Jurkat, Clone E6-1 (cell line): ENCODE data around the gene TMEM117.

Source experiments
- DNase-seq: peaks from one replicate; pipeline ENCODE4 v3.0.0-alpha.2; 2011; ENCODE audit warnings: low read depth, low spot score
- H3K4me3 ChIP-seq: 2 replicates; pipeline ENCODE4 v1.5.1; 2011; ENCODE audit warnings: mild to moderate bottlenecking, low read length, control low read depth, moderate library complexity

The TMEM117 gene

GRCh38 chr12:43930032-43930431 lies 94.2 kb downstream of the TMEM117 start:
- no peak for DNase-seq
- no peak overlapping the region for H3K4me3 ChIP-seq

GRCh38 chr12:43931187-43931586 lies 95.3 kb downstream of the TMEM117 start:
- DNase-seq = no peak
- H3K4me3 ChIP-seq = no peak overlapping the region

- no peak for DNase-seq
- H3K4me3 ChIP-seq = no peak overlapping the region
Observed at GRCh38 chr12:43935581-43935980, 99.7 kb downstream of the TMEM117 start.

- H3K4me3 ChIP-seq = no peak overlapping the region
- DNase-seq = no peak
Observed at GRCh38 chr12:43937947-43938346, 102.1 kb downstream of the TMEM117 start.

GRCh38 chr12:43942379-43942778 lies 106.5 kb downstream of the TMEM117 start:
- no peak for DNase-seq
- no peak overlapping the region for H3K4me3 ChIP-seq

GRCh38 chr12:43945983-43946382 lies 110.1 kb downstream of the TMEM117 start:
- DNase-seq = no peak
- no peak overlapping the region for H3K4me3 ChIP-seq

- H3K4me3 ChIP-seq = no peak overlapping the region
- no peak for DNase-seq
Observed at GRCh38 chr12:43951286-43951685, 115.4 kb downstream of the TMEM117 start.

GRCh38 chr12:43957732-43958372 lies 122.0 kb downstream of the TMEM117 start:
- DNase-seq = peak; percentile 46
- H3K4me3 ChIP-seq = no peak overlapping the region

GRCh38 chr12:43964033-43964432 lies 128.2 kb downstream of the TMEM117 start:
- H3K4me3 ChIP-seq = no peak overlapping the region
- no peak for DNase-seq

GRCh38 chr12:43964961-43965360 lies 129.1 kb downstream of the TMEM117 start:
- no peak overlapping the region for H3K4me3 ChIP-seq
- DNase-seq = no peak

- no peak for DNase-seq
- H3K4me3 ChIP-seq = no peak overlapping the region
Observed at GRCh38 chr12:43965899-43966298, 130.0 kb downstream of the TMEM117 start.

GRCh38 chr12:43968736-43969135 lies 132.9 kb downstream of the TMEM117 start:
- no peak overlapping the region for H3K4me3 ChIP-seq
- no peak for DNase-seq

GRCh38 chr12:43969882-43970281 lies 134.0 kb downstream of the TMEM117 start:
- no peak for DNase-seq
- no peak overlapping the region for H3K4me3 ChIP-seq

GRCh38 chr12:43973385-43973784 lies 137.5 kb downstream of the TMEM117 start:
- no peak overlapping the region for H3K4me3 ChIP-seq
- DNase-seq = no peak

- no peak overlapping the region for H3K4me3 ChIP-seq
- DNase-seq = no peak
Observed at GRCh38 chr12:43973993-43974392, 138.1 kb downstream of the TMEM117 start.

GRCh38 chr12:43976027-43976426 lies 140.1 kb downstream of the TMEM117 start:
- no peak overlapping the region for H3K4me3 ChIP-seq
- no peak for DNase-seq

- no peak overlapping the region for H3K4me3 ChIP-seq
- no peak for DNase-seq
Observed at GRCh38 chr12:43978556-43978955, 142.7 kb downstream of the TMEM117 start.

- DNase-seq = no peak
- no peak overlapping the region for H3K4me3 ChIP-seq
Observed at GRCh38 chr12:43979450-43979849, 143.6 kb downstream of the TMEM117 start.

GRCh38 chr12:43980627-43981191 lies 144.8 kb downstream of the TMEM117 start:
- H3K4me3 ChIP-seq = no peak overlapping the region
- DNase-seq = no peak

- DNase-seq = no peak
- H3K4me3 ChIP-seq = no peak overlapping the region
Observed at GRCh38 chr12:43981726-43982125, 145.8 kb downstream of the TMEM117 start.

GRCh38 chr12:43982544-43982943 lies 146.7 kb downstream of the TMEM117 start:
- no peak overlapping the region for H3K4me3 ChIP-seq
- no peak for DNase-seq
